Measurements from ENCODE around the gene HECTD4. TPM values are rescaled to one million over a fixed set of nuclear protein-coding genes. Genes with fewer than 3 reads are reported as not detected.
"Not testable (repeated sequence)": the region's sequence is repeated elsewhere in the genome, so short reads cannot be mapped to it uniquely, and the experiment has no call there.

HECTD4 gene
- total RNA-seq, 1 experiment from 2014 or later, result 30.0 TPM

GRCh38 chr12:112393328-112393727 is 11.1 kb upstream of the HECTD4 start:
- Mint-ChIP-seq H3K4me1 (no peaks in the 10 kb centered on the region), H3K4me3 (no peak overlapping the region), H3K27me3 (ENCODE audit: low read depth) (peaks cover 3% of the 10 kb centered on the region), H3K9me3 (no peaks in the 10 kb centered on the region; a peak in 2 of 5 replicates), H3K27ac (no peak overlapping the region), H3K36me3 (ENCODE audit: insufficient read depth in 1 of 3, low read depth in 3 of 3) (no peaks in the 10 kb centered on the region; a peak in 1 of 7 replicates)
- H4K20me1 ChIP-seq (ENCODE audit: control insufficient read depth, insufficient read depth, insufficient read length), result no peaks in the 10 kb centered on the region
- H2BK5ac ChIP-seq (ENCODE audit: insufficient read length, low read length), result no peak overlapping the region
- no peak overlapping the region for H3K27ac ChIP-seq (ENCODE audit: insufficient read length, low read depth, low read length)
- no peak for DNase-seq
- no peak overlapping the region for H4K5ac ChIP-seq (ENCODE audit: insufficient read length, low read depth, low read length)
- H4K8ac ChIP-seq (replicated peaks; ENCODE audit: insufficient read length, low read depth, low read length), result no peak overlapping the region
- no peak overlapping the region for H3K18ac ChIP-seq (ENCODE audit: insufficient read length, low read depth, low read length)
- WGBS (ENCODE audit: extremely low coverage, insufficient read length, low lambda C conversion rate), result no CpG with 5 or more reads among the region's 1 CpG
- no peak for TF ChIP-seq CTCF (conservative IDR thresholded peaks at IDR 0.05)
- no peak overlapping the region for H3T11ph ChIP-seq (ENCODE audit: low read length)
- no peaks in the 10 kb centered on the region for H3K79me2 ChIP-seq (ENCODE audit: insufficient read depth, low read length)
- H3K4me2 ChIP-seq (ENCODE audit: insufficient read depth, insufficient read length, low read length), result no peak overlapping the region
- no peaks in the 10 kb centered on the region for H3K23me2 ChIP-seq (ENCODE audit: insufficient read length, low read depth, low read length, poor library complexity, severe bottlenecking)
- no peak overlapping the region for H2BK20ac ChIP-seq (ENCODE audit: low read depth, low read length, poor library complexity, severe bottlenecking)
- no peak overlapping the region for H2AFZ ChIP-seq (ENCODE audit: low read length)
- H4K91ac ChIP-seq (ENCODE audit: insufficient read length, low read depth, low read length), result no peak overlapping the region
- H2BK15ac ChIP-seq (ENCODE audit: low read depth, low read length), result no peak overlapping the region
- H3K9ac ChIP-seq (ENCODE audit: extremely low read depth, insufficient read length, low read length), result no peak overlapping the region
- H3K79me1 ChIP-seq (ENCODE audit: insufficient read depth, low read depth, low read length, poor library complexity, severe bottlenecking), result no peaks in the 10 kb centered on the region
- no peaks in the 10 kb centered on the region for H3K4me1 ChIP-seq (ENCODE audit: insufficient read depth, low read length)
- no peak overlapping the region for H2AK5ac ChIP-seq (ENCODE audit: insufficient read length, low read length)
- H3K56ac ChIP-seq (ENCODE audit: insufficient read length, low read depth, low read length), result no peak overlapping the region
- H3K4ac ChIP-seq (ENCODE audit: low read depth, low read length), result no peak overlapping the region
- H3K23ac ChIP-seq (ENCODE audit: insufficient read length, low read depth, low read length), result no peak overlapping the region
- no peak overlapping the region for H2BK120ac ChIP-seq (ENCODE audit: low read depth, low read length, poor library complexity, severe bottlenecking)
- no peak overlapping the region for H2BK12ac ChIP-seq (ENCODE audit: insufficient read length, low read depth, low read length)
- no peak overlapping the region for H3K14ac ChIP-seq (ENCODE audit: insufficient read depth, low read length)
- no peaks in the 10 kb centered on the region for H3K9me3 ChIP-seq (ENCODE audit: control insufficient read depth, low read depth, low read length)
- no peaks in the 10 kb centered on the region for H3K27me3 ChIP-seq (ENCODE audit: insufficient read depth, low read length)

GRCh38 chr12:112389922-112390654 is 7.9 kb upstream of the HECTD4 start:
- H3K4me3 Mint-ChIP-seq; H2AK5ac ChIP-seq (ENCODE audit: insufficient read length, low read length); H3K9me3 Mint-ChIP-seq; DNase-seq; H3K27ac ChIP-seq (ENCODE audit: insufficient read length, low read depth, low read length); H2BK12ac ChIP-seq (ENCODE audit: insufficient read length, low read depth, low read length); H2BK20ac ChIP-seq (ENCODE audit: low read depth, low read length, poor library complexity, severe bottlenecking); H3K27me3 ChIP-seq (ENCODE audit: insufficient read depth, low read length); H3K79me1 ChIP-seq (ENCODE audit: insufficient read depth, low read depth, low read length, poor library complexity, severe bottlenecking); H3K4me2 ChIP-seq (ENCODE audit: insufficient read depth, insufficient read length, low read length); H2AFZ ChIP-seq (ENCODE audit: low read length); H2BK15ac ChIP-seq (ENCODE audit: low read depth, low read length); H3K27ac Mint-ChIP-seq; H3K79me2 ChIP-seq (ENCODE audit: insufficient read depth, low read length); H3K4me1 ChIP-seq (ENCODE audit: insufficient read depth, low read length); H3K14ac ChIP-seq (ENCODE audit: insufficient read depth, low read length); H3K23ac ChIP-seq (ENCODE audit: insufficient read length, low read depth, low read length); H3K23me2 ChIP-seq (ENCODE audit: insufficient read length, low read depth, low read length, poor library complexity, severe bottlenecking); H3K27me3 Mint-ChIP-seq (ENCODE audit: low read depth); H4K8ac ChIP-seq (replicated peaks; ENCODE audit: insufficient read length, low read depth, low read length); H4K20me1 ChIP-seq (ENCODE audit: control insufficient read depth, insufficient read depth, insufficient read length); H3T11ph ChIP-seq (ENCODE audit: low read length); H4K91ac ChIP-seq (ENCODE audit: insufficient read length, low read depth, low read length); H3K4ac ChIP-seq (ENCODE audit: low read depth, low read length); H3K56ac ChIP-seq (ENCODE audit: insufficient read length, low read depth, low read length); H4K5ac ChIP-seq (ENCODE audit: insufficient read length, low read depth, low read length); H2BK120ac ChIP-seq (ENCODE audit: low read depth, low read length, poor library complexity, severe bottlenecking); H2BK5ac ChIP-seq (ENCODE audit: insufficient read length, low read length); H3K18ac ChIP-seq (ENCODE audit: insufficient read length, low read depth, low read length); H3K9me3 ChIP-seq (ENCODE audit: control insufficient read depth, low read depth, low read length); H3K36me3 Mint-ChIP-seq (ENCODE audit: insufficient read depth in 1 of 3, low read depth in 3 of 3); H3K9ac ChIP-seq (ENCODE audit: extremely low read depth, insufficient read length, low read length): not testable (repeated sequence)
- H3K4me1 Mint-ChIP-seq, result peaks cover 5 to 12% of the 10 kb centered on the region in 2 experiments
- WGBS (ENCODE audit: extremely low coverage, insufficient read length, low lambda C conversion rate), result no CpG with 5 or more reads among the region's 4 CpGs

Measured in H9 (cell line).